CD4-positive, alpha-beta T cell treated with Interleukin-2 at 100 ng/mL for 4 hours (primary cell): ENCODE measurements around the gene HPGDS.
"Not testable (repeated sequence)": the region's sequence is repeated elsewhere in the genome, so short reads cannot be mapped to it uniquely, and the experiment has no call there.

Experiments
- DNase-seq: peaks from one replicate; pipeline ENCODE4 v3.0.0-alpha.2; 2020; ENCODE audit warnings: low spot score

Gene HPGDS

GRCh38 chr4:94342694-94343093 lies at the start of gene HPGDS:
Gene HPGDS, minus strand, starts transcription at chr4:94342836. Its CDS starts 8,207 bp downstream, at chr4:94334629.
- no peak for DNase-seq

GRCh38 chr4:94390804-94391410 lies 48.3 kb upstream of the HPGDS start:
- peak; percentile 22 for DNase-seq

GRCh38 chr4:94389595-94390267 lies 47.1 kb upstream of the HPGDS start:
- DNase-seq = no peak

- DNase-seq = not testable (repeated sequence)
Observed at GRCh38 chr4:94387965-94388364, 45.3 kb upstream of the HPGDS start.

- not testable (repeated sequence) for DNase-seq
Observed at GRCh38 chr4:94385452-94385851, 42.8 kb upstream of the HPGDS start.

GRCh38 chr4:94382891-94383290 lies 40.3 kb upstream of the HPGDS start:
- DNase-seq = not testable (repeated sequence)

- DNase-seq = no peak
Observed at GRCh38 chr4:94378047-94378446, 35.4 kb upstream of the HPGDS start.

- no peak for DNase-seq
Observed at GRCh38 chr4:94377294-94377693, 34.7 kb upstream of the HPGDS start.

- DNase-seq = no peak
Observed at GRCh38 chr4:94375364-94375763, 32.7 kb upstream of the HPGDS start.

GRCh38 chr4:94373752-94374151 lies 31.1 kb upstream of the HPGDS start:
- no peak for DNase-seq

- DNase-seq = no peak
Observed at GRCh38 chr4:94372991-94373390, 30.4 kb upstream of the HPGDS start.

- DNase-seq = no peak
Observed at GRCh38 chr4:94372228-94372978, 29.8 kb upstream of the HPGDS start.

GRCh38 chr4:94371290-94371689 lies 28.7 kb upstream of the HPGDS start:
- no peak for DNase-seq

GRCh38 chr4:94370533-94371254 lies 28.1 kb upstream of the HPGDS start:
- no peak for DNase-seq

GRCh38 chr4:94369046-94369445 lies 26.4 kb upstream of the HPGDS start:
- DNase-seq = no peak

- DNase-seq = no peak
Observed at GRCh38 chr4:94368459-94368858, 25.8 kb upstream of the HPGDS start.

GRCh38 chr4:94365304-94365703 lies 22.7 kb upstream of the HPGDS start:
- DNase-seq = no peak

- DNase-seq = no peak
Observed at GRCh38 chr4:94364527-94364926, 21.9 kb upstream of the HPGDS start.

- DNase-seq = no peak
Observed at GRCh38 chr4:94363136-94363655, 20.6 kb upstream of the HPGDS start.

- DNase-seq = no peak
Observed at GRCh38 chr4:94359838-94360237, 17.2 kb upstream of the HPGDS start.

GRCh38 chr4:94359221-94359620 lies 16.6 kb upstream of the HPGDS start:
- DNase-seq = no peak

GRCh38 chr4:94358101-94358500 lies 15.5 kb upstream of the HPGDS start:
- no peak for DNase-seq
